HEK293 (cell line): Measurements from ENCODE around the gene KCNB1.

Source experiments
- CTCF ChIP-seq: fragments of 450-650 bp; formaldehyde crosslinking; IDR thresholded peaks from 2 replicates; pipeline ENCODE4 v1.5.1; 2016; ENCODE audit warnings: missing biosample characterization, missing genetic modification characterization
- ZEB2 ChIP-seq: fragments of 450-650 bp; formaldehyde crosslinking; IDR thresholded peaks from 2 replicates; pipeline ENCODE4 v1.5.1; 2016; ENCODE audit warnings: missing biosample characterization, missing genetic modification characterization

- TF ChIP-seq CTCF (no peak), ZEB2 (tag by site-specific recombination) (no peak)
Measured at GRCh38 chr20:49518576-49518975, 36.1 kb upstream of the KCNB1 start.
